HG03565 (cell line): Measurements from ENCODE around the gene CCNF.

Experiments used
- ATAC-seq: cut with Tn5 transposase; IDR thresholded peaks from one replicate; pipeline ENCODE4 v1.9.1; 2021; ENCODE audit warnings: mild to moderate bottlenecking, moderate library complexity; ENCODE audit not compliant: unreplicated experiment

CCNF gene

DNA sequence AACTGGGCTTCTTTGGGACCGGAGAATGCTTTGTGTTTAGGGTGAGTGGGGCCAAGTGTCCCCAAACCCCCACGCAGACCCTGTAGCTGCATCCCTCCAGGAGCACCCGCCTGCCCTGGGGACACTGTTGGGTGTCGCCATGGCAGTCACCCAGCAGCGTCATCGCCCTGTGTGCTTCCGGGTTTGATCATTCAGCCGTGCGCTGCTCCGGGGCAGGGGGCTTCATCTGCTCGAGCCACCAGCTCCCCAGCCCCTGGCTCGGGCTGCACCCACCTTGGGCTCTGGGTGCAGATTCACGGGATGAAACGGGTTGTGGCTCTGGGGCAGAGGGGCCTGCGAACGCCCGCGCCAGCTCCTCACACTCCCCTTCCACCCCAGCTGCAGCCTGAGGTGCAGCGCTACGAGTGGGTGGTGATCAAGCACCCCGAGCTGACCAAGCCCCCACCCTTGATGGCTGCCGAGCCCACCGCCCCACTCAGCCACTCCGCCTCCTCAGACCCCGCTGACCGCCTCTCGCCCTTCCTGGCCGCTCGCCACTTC lies 70.7 kb downstream of the CCNF start:
- no peak for ATAC-seq

DNA sequence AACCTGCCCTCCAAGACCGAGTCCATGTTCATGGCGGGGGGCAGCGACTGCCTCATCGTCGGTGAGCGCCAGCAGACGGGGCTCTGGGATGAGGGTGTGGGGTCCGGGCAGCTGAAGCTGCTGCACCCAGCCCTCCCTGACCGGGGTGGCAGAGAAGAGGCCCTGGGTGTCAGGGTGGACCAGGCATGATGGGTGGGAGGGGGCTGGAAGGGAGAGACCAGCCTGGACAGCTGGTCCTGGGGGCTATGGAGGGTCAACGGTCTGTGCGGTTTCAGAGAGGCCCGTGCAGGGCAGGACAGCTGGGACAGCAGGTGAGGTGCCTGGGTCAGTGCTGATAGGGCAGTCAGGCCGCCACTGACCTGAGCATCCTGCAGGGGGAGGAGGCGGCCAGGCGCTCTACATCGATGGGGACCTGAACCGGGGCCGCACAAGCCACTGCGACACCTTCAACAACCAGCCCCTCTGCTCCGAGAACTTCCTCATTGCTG lies 71.2 kb downstream of the CCNF start:
- no peak for ATAC-seq

DNA sequence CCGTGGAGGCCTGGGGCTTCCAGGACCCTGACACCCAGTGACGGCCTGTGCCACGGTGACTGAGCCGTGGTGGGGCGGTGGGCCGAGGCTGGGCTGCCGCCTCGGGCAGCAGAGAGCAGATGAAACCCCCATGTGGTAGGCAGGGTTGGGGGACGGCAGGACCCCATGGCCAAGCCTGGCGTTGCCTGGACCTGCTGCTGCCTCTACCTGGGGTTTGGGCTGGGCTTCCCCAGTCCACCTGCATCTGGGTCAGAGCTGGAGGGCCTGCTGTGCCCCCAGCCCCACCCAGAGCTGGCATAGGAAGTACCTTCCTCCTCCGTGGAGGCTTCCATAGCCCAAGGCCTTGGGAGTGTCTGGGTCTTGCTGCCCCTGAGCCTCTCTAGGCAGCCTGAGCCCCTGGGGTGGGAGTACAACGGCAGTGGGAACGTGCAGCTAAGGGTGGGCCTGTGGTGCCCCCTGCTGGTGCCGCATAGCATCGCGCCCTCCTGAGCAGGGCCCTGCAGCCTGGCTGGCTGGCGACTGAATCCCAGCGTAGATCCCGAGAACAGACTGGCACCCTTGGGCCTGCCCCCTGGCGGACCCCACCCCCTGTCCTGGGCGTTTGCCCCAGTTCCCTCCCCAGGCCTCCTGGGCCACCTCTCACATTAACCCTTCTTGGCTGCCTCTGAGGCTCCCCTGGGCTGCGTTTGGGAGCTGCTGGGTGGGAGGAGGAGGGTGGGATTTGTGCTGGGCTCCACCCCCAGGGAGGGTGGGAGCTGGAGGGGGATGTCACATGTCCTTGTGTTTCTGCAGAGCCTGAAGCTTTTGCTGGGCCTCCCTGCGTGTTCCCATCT lies 71.9 kb downstream of the CCNF start:
- no peak for ATAC-seq

DNA sequence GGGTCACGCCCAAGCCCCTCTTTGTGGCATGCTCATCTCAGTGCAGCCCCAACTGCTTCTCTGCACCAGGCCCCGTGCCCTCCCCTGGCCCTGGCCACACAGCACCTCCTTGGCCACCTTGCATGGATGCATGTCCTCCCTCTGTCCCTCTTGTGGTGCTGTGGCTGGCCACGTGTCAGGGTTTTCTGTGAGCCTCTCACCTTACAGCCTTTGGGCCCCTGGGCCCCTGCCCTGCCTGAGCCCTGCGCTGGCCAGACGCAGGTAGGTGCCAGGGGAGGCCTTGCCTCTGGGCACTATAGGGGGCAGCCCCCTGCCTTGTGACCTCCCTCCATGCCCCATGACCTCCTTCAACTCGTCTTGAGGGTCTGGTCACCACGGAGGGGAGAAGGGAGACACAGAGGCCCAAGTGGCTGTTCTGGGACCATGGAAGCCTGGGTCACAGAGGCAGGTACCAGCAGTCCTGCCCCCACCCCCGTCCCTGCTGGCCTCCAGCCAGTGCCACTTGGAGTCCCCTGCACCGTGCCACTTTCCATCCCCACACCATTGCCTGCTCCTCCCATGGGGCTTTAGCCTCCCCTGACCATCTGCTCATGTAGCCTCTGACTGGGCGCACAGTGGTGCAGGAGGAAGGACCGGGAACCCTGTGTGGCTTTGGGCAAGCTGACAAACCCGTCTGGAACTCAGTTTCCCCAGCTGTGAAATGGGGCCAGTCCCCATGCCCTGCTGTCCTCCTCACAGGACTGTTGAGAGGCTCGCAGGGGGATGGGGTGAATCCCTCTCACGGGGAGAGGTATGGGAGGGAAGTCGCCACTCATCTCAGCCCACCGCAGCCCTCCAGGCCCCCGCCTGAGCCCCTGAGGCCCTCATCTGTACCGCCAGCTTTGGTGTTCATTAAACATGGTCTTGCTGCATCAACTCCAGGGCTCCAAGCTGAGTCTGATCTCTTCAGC lies 73.0 kb downstream of the CCNF start:
- no peak for ATAC-seq

DNA sequence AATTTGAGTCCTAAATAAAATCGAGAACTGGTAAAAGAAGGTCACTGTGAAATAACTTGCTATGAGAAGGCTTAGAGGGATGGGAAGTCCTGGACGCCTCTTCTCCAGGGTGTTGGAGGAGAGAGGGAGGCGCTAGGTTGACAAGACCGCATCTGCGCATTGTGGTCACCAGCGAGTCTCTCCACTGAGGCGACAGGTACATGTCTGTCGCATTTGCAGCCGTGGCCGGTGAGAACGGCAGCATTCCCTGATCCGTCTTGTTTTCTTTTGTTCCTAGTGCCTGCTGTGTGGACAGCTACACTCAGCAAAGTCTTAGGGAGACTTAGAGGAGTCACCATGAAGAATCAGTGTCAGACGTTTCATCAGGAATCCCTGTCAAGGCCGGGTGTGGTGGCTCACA lies 76.4 kb downstream of the CCNF start:
- no peak for ATAC-seq

DNA sequence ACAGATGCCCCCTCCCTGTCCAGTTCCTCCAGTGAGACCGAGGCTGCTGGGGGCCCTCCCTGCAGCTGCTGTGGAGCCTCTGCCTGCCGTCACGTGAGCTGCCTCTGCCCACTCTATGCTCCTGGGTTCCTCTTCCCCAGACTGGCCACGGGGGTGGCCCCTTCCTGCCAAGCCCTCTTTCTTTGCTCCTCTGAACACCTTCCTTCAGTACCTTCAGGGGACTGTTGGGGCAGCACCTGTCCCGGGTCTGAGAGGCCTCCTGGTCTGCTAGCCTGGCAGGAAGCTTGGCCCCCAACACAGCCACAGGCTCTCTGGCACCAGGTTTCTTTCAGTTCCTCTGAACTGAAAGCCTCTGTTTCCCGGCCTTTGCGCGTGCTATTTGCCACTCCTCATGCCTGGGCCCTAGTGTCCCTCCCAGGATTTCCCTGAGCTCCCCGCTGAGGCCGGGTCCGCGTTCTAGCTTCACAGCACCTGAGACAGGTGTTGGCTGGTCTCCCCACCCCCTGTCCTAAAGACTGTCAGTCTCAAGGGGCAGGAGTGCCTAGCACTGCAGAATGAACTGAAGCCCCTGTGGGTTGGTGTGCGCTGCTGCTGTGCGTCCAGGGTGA lies 77.9 kb downstream of the CCNF start:
- ATAC-seq = no peak

DNA sequence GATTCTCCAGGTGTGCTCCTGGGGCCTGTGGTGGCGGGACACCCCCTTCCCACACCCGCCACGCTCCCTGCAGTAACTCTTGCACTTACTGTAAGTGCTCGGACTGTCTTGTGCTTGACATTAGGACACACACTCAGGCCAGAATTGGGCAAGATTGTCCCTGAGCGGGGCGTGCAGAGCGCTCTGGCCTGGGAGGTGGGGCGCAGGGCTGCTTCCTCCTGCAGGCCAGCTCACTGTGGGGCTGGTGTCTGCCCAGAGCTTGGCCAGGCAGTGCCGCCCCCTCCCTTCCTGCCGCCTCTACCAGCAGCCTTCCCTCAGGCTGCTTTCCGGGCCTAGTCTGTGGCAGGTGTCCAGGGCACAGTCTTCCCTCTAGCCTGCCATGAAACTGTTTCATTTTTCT lies 78.4 kb downstream of the CCNF start:
- no peak for ATAC-seq
